Upper lobe of left lung (tissue), 6 donors: ENCODE data around the gene EGFR. TPM values are rescaled to one million over a fixed set of nuclear protein-coding genes. Genes with fewer than 3 reads are reported as not detected.

Experiments
- ATAC-seq, 2 donors: fragments of 200-7000 bp; cut with Tn5 transposase; one replicate each; pipeline ENCODE4 v1.9.1; 2022; ENCODE audit warnings: mild to moderate bottlenecking in 2 of 2, moderate library complexity in 2 of 2; ENCODE audit not compliant: low FRiP score in 2 of 2
- DNase-seq, 2 donors: peaks; one replicate each; pipeline ENCODE4 v3.0.0-alpha.2; 2019 to 2020
- H3K27ac ChIP-seq, 4 donors: fragments of 200-600 bp; sonication (generic); one replicate each; pipeline ENCODE4 v1.5.1; 2016 to 2019
- H3K27me3 ChIP-seq, 4 donors: fragments of 200-600 bp; sonication (generic); one replicate each; pipeline ENCODE4 v1.5.1; 2017 to 2019
- H3K36me3 ChIP-seq, 4 donors: fragments of 200-600 bp; sonication (generic); one replicate each; pipeline ENCODE4 v1.5.1; 2016 to 2019
- H3K4me1 ChIP-seq, 4 donors: fragments of 200-600 bp; sonication (generic); one replicate each; pipeline ENCODE4 v1.5.1; 2018 to 2019
- H3K4me3 ChIP-seq, 4 donors: fragments of 200-600 bp; sonication (generic); one replicate each; pipeline ENCODE4 v1.5.1; 2017 to 2019; ENCODE audit warnings: mild to moderate bottlenecking in 2 of 4, moderate library complexity in 1 of 4
- H3K9me3 ChIP-seq, 4 donors: fragments of 200-600 bp; sonication (generic); one replicate each; pipeline ENCODE4 v1.5.1; 2018 to 2019
- CTCF ChIP-seq, 6 experiments: fragments of 450-650 bp in 4 of 6; fragments of 200-600 bp in 2 of 6; sonication (generic) in 2 of 6; IDR thresholded peaks; one replicate each; pipeline ENCODE4 v1.5.1; 2016 to 2019; ENCODE audit warnings: antibody characterized with exemption in 6 of 6
- EP300 ChIP-seq, 4 donors: sonication (generic); formaldehyde crosslinking; IDR thresholded peaks; one replicate each; pipeline ENCODE4 v1.5.1; 2017; ENCODE audit warnings: antibody characterized with exemption in 4 of 4, control low read depth in 2 of 4
- POLR2A ChIP-seq, 4 donors: fragments of 450-650 bp; IDR thresholded peaks; one replicate each; pipeline ENCODE4 v1.5.1; 2016 to 2017; ENCODE audit warnings: antibody characterized with exemption in 4 of 4, mild to moderate bottlenecking in 2 of 4
- POLR2AphosphoS5 ChIP-seq, 2 donors: sonication (generic); formaldehyde crosslinking; IDR thresholded peaks; one replicate each; pipeline ENCODE4 v1.5.1; 2017; ENCODE audit warnings: antibody characterized with exemption in 2 of 2
- WGBS, 2 donors: methylation state at CpG; one replicate each; pipeline ENCODE4 v1.1.5; 2017 to 2018; 5-methylcytosine and 5-hydroxymethylcytosine counted together
- total RNA-seq, 6 donors: library from RNA; depleted of rRNA in 4 of 6; stranded (reverse); fragments of >200 nt in 4 of 6; gene quantifications; one replicate each; pipeline versions ENCODE4 v1.1.0 to v1.2.1, GENCODE V29; 2016 to 2021
- donor health status: DM: no; HTN: no; CAD: no; lungs with moderate emphysema.
- donor health status: DM: no; HTN: yes; CAD: no; lungs with severe emphysema.

Gene EGFR
- total RNA-seq, 6 donors from 2014 or later = 58.7 to 110 (median 93.2) TPM

- ATAC-seq (no peak), DNase-seq (no peak)
- H3K9me3 ChIP-seq = no peaks in the 10 kb centered on the region
- TF ChIP-seq EP300 (IDR thresholded peaks at IDR 0.05) = no peak
- H3K4me1 ChIP-seq = peaks cover 29 to 51% (median 42%) of the 10 kb centered on the region in 4 donors
- H3K36me3 ChIP-seq = no peaks in the 10 kb centered on the region
- no peaks in the 10 kb centered on the region for H3K27me3 ChIP-seq
- H3K27ac ChIP-seq = no peak overlapping the region
- 87 to 90% methylated on average over 9 of the region's 9 CpGs for WGBS, 2 donors
- no peak overlapping the region for H3K4me3 ChIP-seq
These were observed 51.5 kb downstream of the EGFR start for GRCh38 chr7:55070271-55070743.

DNA sequence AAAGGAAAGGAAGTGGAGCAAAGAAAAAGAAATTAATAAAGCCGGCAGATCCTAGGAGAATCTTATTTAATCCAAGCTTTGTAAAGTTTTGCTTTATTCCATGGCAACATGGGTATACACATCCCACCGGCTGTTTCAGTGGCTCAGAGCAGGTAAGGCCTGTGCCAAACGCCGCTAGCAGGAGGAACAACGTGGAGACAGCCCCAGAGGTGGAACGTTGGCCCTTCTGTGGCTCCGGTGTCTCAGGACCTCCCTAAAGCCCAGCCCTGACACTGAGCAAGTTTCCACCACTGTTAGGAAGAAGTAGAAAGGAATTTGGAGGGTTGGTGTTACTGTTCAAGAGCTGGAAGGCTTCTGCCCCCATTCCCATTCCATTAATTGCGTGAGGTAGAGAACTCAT, 52.0 kb downstream of the EGFR start:
- Histone ChIP-seq H3K27ac (peak overlapping the region in 1 of 4 donors; percentile 9), H3K36me3 (no peaks in the 10 kb centered on the region), H3K4me1 (peaks cover 26 to 50% (median 37%) of the 10 kb centered on the region in 4 donors), H3K27me3 (no peaks in the 10 kb centered on the region), H3K4me3 (no peak overlapping the region), H3K9me3 (no peaks in the 10 kb centered on the region)
- ATAC-seq = no peak
- no peak for DNase-seq
- 83 to 84% methylated on average over 8 of the region's 8 CpGs for WGBS, 2 donors
- no peak for TF ChIP-seq POLR2AphosphoS5 (IDR thresholded peaks at IDR 0.05)

DNA sequence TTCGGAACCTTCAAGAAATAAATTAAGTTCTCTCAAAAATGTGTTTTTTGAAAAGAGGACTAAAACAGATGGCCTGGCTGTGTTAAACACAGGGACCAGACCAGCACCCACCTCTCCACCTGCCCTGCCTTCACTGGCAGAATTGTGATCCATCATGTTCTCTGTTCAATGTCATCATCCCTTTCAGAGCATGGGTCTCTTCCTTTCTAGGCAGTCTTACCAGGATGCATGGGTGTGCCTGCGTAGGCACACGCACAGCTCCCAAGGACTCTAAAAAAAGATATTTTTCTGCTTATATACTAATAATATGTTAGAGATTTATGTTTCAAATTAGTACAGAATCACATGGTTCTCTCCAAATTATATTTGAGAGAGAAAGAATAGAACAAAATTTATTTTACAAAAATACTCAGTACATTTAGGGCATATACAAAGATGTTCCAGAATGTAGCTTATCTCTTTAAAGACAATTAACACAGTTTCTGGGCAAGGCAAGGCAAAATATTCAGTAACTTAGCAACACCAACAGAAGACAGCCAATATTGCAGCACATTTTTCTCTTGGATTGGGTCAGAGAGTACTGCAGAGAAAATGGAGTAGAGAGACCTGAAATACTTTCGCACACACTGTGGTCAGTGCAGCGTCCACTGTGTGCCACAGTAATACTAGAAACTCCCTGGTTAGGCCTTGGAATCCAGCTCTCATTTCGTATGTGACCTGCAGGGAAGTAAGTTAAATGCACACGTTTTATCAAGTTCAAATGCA, 52.8 kb downstream of the EGFR start:
- peak in 1 of 2 donors; percentile 68 for ATAC-seq
- WGBS, 2 donors = 77 to 79% methylated on average over 6 to 7 of the region's 7 CpGs
- Histone ChIP-seq H3K27ac (peak overlapping the region in 1 of 4 donors; percentile 9), H3K9me3 (no peaks in the 10 kb centered on the region), H3K4me1 (peaks cover 18 to 52% (median 33%) of the 10 kb centered on the region in 4 donors), H3K4me3 (no peak overlapping the region), H3K27me3 (no peaks in the 10 kb centered on the region), H3K36me3 (no peaks in the 10 kb centered on the region)
- no peak for TF ChIP-seq POLR2A (IDR thresholded peaks at IDR 0.05)
- no peak for TF ChIP-seq POLR2AphosphoS5 (IDR thresholded peaks at IDR 0.05)
- no peak for TF ChIP-seq EP300 (IDR thresholded peaks at IDR 0.05)
- TF ChIP-seq CTCF (IDR thresholded peaks at IDR 0.05) = no peak
- no peak for DNase-seq

DNA sequence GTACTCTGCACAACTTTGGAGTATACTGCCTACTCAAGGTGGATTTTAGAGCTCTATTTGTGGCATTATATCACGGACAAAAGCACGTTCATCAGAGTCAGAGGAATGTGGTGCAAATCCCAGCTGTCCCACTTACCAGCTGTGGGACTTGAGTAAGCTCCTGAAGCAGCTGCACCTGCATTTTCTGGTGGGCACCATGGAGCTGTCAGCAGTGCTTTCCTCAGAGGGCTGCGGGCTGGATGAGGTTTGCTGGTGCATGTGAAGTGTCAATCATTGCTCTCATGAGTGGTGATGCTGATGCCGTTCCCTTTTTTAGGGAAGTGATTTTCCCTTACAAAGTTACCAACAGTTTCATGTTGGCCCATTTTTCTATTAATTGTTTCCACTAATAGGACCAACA, 53.4 kb downstream of the EGFR start:
- WGBS, 2 donors = 73% methylated on average over 4 of the region's 4 CpGs
- H3K27ac ChIP-seq = peak overlapping the region in 2 of 4 donors; percentile 62 to 69
- peaks cover 15 to 52% (median 33%) of the 10 kb centered on the region in 4 donors for H3K4me1 ChIP-seq

DNA sequence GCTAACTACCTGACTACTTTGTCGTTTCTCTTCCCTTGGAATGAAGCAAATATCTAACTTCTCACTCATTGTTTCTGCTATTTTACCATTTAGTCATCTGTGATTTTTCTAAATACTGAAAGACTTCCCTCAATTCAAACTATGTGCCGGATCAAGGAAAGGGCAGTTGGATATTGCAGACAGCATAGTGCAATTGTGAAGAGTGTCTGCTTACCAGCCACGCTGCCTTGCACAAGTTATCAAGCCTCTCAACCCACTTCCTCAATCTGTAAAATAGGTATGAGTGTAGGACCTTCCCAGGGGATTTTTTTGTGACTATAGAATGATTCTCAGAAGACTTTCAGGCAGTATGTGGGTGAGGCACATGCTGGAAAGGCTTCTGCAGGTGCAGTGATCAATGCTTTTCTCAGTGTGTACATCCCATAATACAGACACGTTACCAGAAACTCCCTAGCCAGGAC, 54.3 kb downstream of the EGFR start:
- H3K27me3 ChIP-seq = no peaks in the 10 kb centered on the region
- ATAC-seq = no peak
- 57 to 62% methylated on average over 4 of the region's 4 CpGs for WGBS, 2 donors
- H3K27ac ChIP-seq = peak overlapping the region; percentile 62 to 71 (median 70)
- no peaks in the 10 kb centered on the region for H3K36me3 ChIP-seq
- no peak for DNase-seq
- no peak overlapping the region for H3K4me3 ChIP-seq
- no peak for TF ChIP-seq CTCF (IDR thresholded peaks at IDR 0.05)
- TF ChIP-seq EP300 (IDR thresholded peaks at IDR 0.05) = no peak
- TF ChIP-seq POLR2AphosphoS5 (IDR thresholded peaks at IDR 0.05) = no peak
- H3K9me3 ChIP-seq = no peaks in the 10 kb centered on the region
- peaks cover 22 to 58% (median 41%) of the 10 kb centered on the region in 4 donors for H3K4me1 ChIP-seq

More for the DNA sequence above, 53.4 kb downstream of the EGFR start:
- Histone ChIP-seq H3K4me3 (no peak overlapping the region), H3K36me3 (no peaks in the 10 kb centered on the region), H3K27me3 (no peaks in the 10 kb centered on the region), H3K9me3 (no peaks in the 10 kb centered on the region)
- TF ChIP-seq POLR2AphosphoS5 (IDR thresholded peaks at IDR 0.05) (no peak), CTCF (IDR thresholded peaks at IDR 0.05) (no peak), POLR2A (IDR thresholded peaks at IDR 0.05) (no peak), EP300 (IDR thresholded peaks at IDR 0.05) (no peak)
- ATAC-seq (no peak), DNase-seq (no peak)
